Fibroblast of lung (primary cell): ENCODE data around the gene TSPYL2.

ENCODE experiments used
- EZH2 ChIP-seq: IDR thresholded peaks from 2 replicates; pipeline ENCODE4 v1.5.1; 2012; ENCODE audit warnings: low read length, control low read depth, mild to moderate bottlenecking; ENCODE audit errors: missing control alignments
- TF ChIP-seq, protein P1 (sequence below), 2 donors: IDR thresholded peaks in 1 of 2; conservative IDR thresholded peaks in 1 of 2; 1 replicate in 1 of 2; 2 replicates in 1 of 2; pipeline ENCODE4 v1.5.1; 2011 to 2012; ENCODE audit warnings: low read length in 2 of 2, control low read depth in 1 of 2, inconsistent platforms in 1 of 2, low read depth in 1 of 2, mild to moderate bottlenecking in 1 of 2

DNA sequence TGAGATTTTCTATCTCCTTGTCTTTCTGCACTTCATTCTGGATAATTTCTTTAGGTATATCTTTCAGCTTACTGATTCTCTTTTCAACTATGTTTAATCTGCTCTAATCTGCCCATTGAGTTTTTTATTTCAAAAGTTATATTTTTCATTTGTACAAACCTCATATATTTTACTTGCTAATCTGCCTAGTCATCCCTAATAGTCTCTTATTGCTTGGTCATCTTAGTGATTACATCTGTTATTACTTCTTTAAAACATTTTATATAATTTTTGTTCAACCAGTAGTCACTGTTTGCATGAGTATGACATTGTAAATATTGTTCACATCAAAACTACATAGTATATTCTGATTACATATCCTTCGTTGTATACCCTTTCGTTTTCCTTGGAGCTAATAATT lies 44.2 kb downstream of the TSPYL2 start:
- TF ChIP-seq, protein P1, sequence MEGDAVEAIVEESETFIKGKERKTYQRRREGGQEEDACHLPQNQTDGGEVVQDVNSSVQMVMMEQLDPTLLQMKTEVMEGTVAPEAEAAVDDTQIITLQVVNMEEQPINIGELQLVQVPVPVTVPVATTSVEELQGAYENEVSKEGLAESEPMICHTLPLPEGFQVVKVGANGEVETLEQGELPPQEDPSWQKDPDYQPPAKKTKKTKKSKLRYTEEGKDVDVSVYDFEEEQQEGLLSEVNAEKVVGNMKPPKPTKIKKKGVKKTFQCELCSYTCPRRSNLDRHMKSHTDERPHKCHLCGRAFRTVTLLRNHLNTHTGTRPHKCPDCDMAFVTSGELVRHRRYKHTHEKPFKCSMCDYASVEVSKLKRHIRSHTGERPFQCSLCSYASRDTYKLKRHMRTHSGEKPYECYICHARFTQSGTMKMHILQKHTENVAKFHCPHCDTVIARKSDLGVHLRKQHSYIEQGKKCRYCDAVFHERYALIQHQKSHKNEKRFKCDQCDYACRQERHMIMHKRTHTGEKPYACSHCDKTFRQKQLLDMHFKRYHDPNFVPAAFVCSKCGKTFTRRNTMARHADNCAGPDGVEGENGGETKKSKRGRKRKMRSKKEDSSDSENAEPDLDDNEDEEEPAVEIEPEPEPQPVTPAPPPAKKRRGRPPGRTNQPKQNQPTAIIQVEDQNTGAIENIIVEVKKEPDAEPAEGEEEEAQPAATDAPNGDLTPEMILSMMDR (conservative IDR thresholded peaks at IDR 0.05 in 1 of 2, IDR thresholded peaks at IDR 0.05 in 1 of 2; ENCODE audit: low read depth in 1 of 2, low read length in 2 of 2) = no peak
- TF ChIP-seq EZH2 = no peak
